Heart left ventricle (tissue), 16 donors: ENCODE results near the gene MPPED1. TPM values are rescaled to one million over a fixed set of nuclear protein-coding genes. Genes with fewer than 3 reads are reported as not detected.

Source experiments
- ATAC-seq, 4 donors: fragments of 200-7000 bp; cut with Tn5 transposase; one replicate each; pipeline ENCODE4 v1.9.1; 2020 to 2022; ENCODE audit warnings: moderate library complexity in 4 of 4, mild to moderate bottlenecking in 3 of 4, moderate number of reproducible peaks in 1 of 4
- DNase-seq, 5 donors: peaks; one replicate each; pipeline ENCODE4 v3.0.0-alpha.2; 2020
- H3K27ac ChIP-seq, 12 donors: fragments of 200-600 bp; sonication (generic) in 4 of 12; one replicate each; pipeline versions ENCODE4 v1.5.0 to v1.8.0; 2016 to 2022; ENCODE audit warnings: mild to moderate bottlenecking in 2 of 12
- H3K27me3 ChIP-seq, 9 donors: fragments of 200-600 bp; sonication (generic) in 2 of 9; one replicate each; pipeline versions ENCODE4 v1.5.1 to v1.8.0; 2016 to 2022; ENCODE audit warnings: mild to moderate bottlenecking in 3 of 9
- H3K36me3 ChIP-seq, 9 donors: fragments of 200-600 bp; sonication (generic) in 2 of 9; one replicate each; pipeline versions ENCODE4 v1.5.0 to v1.8.0; 2018 to 2022; ENCODE audit warnings: mild to moderate bottlenecking in 2 of 9
- H3K4me1 ChIP-seq, 12 donors: fragments of 200-600 bp; sonication (generic) in 4 of 12; one replicate each; pipeline versions ENCODE4 v1.5.0 to v1.8.0; 2016 to 2022; ENCODE audit warnings: mild to moderate bottlenecking in 3 of 12
- H3K4me3 ChIP-seq, 12 donors: fragments of 200-600 bp; sonication (generic) in 4 of 12; one replicate each; pipeline versions ENCODE4 v1.5.0 to v1.8.0; 2017 to 2022; ENCODE audit warnings: mild to moderate bottlenecking in 9 of 12, moderate library complexity in 4 of 12
- H3K9me3 ChIP-seq, 12 donors: fragments of 200-600 bp; sonication (generic) in 4 of 12; one replicate each; pipeline versions ENCODE4 v1.5.0 to v1.8.0; 2016 to 2022; ENCODE audit warnings: mild to moderate bottlenecking in 1 of 12
- POLR2A ChIP-seq, 2 donors: fragments of 450-650 bp; IDR thresholded peaks; one replicate each; pipeline ENCODE4 v1.6.1; 2017; ENCODE audit warnings: antibody characterized with exemption in 2 of 2, mild to moderate bottlenecking in 2 of 2, moderate library complexity in 2 of 2
- WGBS, 4 donors: extraction: QIAGEN DNeasy Blood & Tissue Kit in 2 of 4; methylation state at CpG; one replicate each; pipeline versions ENCODE4 v1.1.5 to v1.1.7; 2013 to 2018; 5-methylcytosine and 5-hydroxymethylcytosine counted together
- intact Hi-C, 10 donors: fragments of 100-400 bp; cut with DNase I; formaldehyde crosslinking; loops; one replicate each; pipeline versions ENCODE4 v1.11.1 to v1.14.2; 2022
- polyA plus RNA-seq, 2 donors: library from polyadenylated mRNA; stranded (reverse); fragments of 200-250 nt; gene quantifications; one replicate each; pipeline ENCODE4 v1.2.3, GENCODE V29; 2013
- total RNA-seq, 9 donors: library from RNA; depleted of rRNA in 2 of 9; stranded (reverse); fragments of >200 nt in 2 of 9; fragmentation: NEBNext Ultra II Directional in 3 of 9; extraction: Animal tissue kit (Norgen Biotek cat#: 25700) in 3 of 9; gene quantifications; one replicate each; pipeline versions ENCODE4 v1.1.0 to v1.2.4, GENCODE V29; 2016 to 2023
- TF ChIP-seq, protein P1 (sequence below), 12 donors: fragments of 200-600 bp; sonication (generic) in 4 of 12; IDR thresholded peaks; one replicate each; pipeline versions ENCODE4 v1.5.0 to v1.8.0; 2018 to 2022; ENCODE audit warnings: antibody characterized with exemption in 12 of 12, mild to moderate bottlenecking in 5 of 12
- donor health status: ischemic (EF 13 %, LVEDD 7.1; RV severe dilation, severe dysfunction).
- donor health status: healthy with polysubstance abuse.
- donor health status: DM: no; HTN: yes; CAD: no.
- donor health status: DM: no; HTN: no; CAD: no.
- donor health status: ischemic (EF 25% LVEDD 6.9; RV normal size, moderate dysfunction).
- donor health status: ischemic (EF 25% LVEDD 5.7; RV mildly dilated, moderate dysfunction).
- donor health status: healthy.
- donor health status: DM: yes; HTN: yes; CAD: no.
- donor health status: ischemic (EF 35%, LVEDD 5.7; RV mildly dilated, moderate dysfunction).
- donor health status: nonischemic (EF 11% LVEDD 7.7; RV severe dilation, severe dysfunction).
- donor health status: DM: yes; HTN: yes; CAD: no.
- donor health status: PGD.
- donor health status: ischemic (EF 29% LVEDD 5.4; RV normal size, mild dysfunction).
- donor health status: nonischemic (EF 23%, LVEDD 6.1; RV moderate dilation, normal function).

The MPPED1 gene
- total and polyA plus RNA-seq, 11 donors = 0.12 TPM; not detected in 10

DNA sequence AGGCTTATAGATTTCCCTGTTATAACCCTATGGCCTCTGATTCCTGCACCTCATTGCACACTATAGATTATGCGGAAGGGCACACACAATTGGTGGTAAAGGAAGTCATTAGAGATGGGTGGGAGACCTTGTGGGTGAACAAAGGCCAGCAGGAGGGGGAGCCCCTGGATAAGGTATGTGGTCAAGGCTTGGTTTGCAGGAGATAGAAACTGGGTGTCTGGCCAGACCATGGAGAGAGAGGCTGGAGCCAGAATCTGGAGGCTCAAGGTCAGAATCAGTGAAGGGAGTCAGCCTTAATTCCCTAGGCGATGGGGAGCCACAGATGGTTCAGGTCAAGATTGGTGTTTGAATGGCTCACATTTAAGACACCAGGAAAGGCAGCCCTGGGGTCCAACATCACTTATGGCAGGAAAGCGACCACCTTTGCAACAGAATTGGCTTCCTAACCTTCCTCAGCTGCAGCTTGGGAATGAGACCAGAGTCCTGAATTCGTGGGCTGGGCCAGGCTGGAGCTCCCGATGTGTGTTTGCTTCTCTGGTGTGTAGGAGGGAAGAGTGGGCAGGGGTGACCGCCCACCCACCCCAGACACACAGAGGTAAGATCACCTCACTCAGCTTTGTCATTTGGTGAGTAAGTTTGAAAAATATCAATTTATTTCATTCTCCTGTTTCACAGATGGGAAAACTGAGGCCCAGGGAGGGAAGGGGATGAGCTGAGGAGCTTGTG is 45.9 kb upstream of the MPPED1 start:
- 86 to 91% (median 88%) methylated on average over 6 of the region's 6 CpGs for WGBS, 4 donors
- Histone ChIP-seq H3K9me3 (no peaks in the 10 kb centered on the region), H3K4me1 (no peaks in the 10 kb centered on the region), H3K4me3 (no peak overlapping the region), H3K36me3 (no peaks in the 10 kb centered on the region), H3K27ac (no peak overlapping the region), H3K27me3 (peaks cover 7 to 79% (median 13%) of the 10 kb centered on the region in 9 donors)
- TF ChIP-seq POLR2A (IDR thresholded peaks at IDR 0.05) = no peak
- TF ChIP-seq, protein P1, sequence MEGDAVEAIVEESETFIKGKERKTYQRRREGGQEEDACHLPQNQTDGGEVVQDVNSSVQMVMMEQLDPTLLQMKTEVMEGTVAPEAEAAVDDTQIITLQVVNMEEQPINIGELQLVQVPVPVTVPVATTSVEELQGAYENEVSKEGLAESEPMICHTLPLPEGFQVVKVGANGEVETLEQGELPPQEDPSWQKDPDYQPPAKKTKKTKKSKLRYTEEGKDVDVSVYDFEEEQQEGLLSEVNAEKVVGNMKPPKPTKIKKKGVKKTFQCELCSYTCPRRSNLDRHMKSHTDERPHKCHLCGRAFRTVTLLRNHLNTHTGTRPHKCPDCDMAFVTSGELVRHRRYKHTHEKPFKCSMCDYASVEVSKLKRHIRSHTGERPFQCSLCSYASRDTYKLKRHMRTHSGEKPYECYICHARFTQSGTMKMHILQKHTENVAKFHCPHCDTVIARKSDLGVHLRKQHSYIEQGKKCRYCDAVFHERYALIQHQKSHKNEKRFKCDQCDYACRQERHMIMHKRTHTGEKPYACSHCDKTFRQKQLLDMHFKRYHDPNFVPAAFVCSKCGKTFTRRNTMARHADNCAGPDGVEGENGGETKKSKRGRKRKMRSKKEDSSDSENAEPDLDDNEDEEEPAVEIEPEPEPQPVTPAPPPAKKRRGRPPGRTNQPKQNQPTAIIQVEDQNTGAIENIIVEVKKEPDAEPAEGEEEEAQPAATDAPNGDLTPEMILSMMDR (IDR thresholded peaks at IDR 0.05) = no peak
- intact Hi-C loops = no loop called here
- ATAC-seq (no peak), DNase-seq (no peak)

DNA sequence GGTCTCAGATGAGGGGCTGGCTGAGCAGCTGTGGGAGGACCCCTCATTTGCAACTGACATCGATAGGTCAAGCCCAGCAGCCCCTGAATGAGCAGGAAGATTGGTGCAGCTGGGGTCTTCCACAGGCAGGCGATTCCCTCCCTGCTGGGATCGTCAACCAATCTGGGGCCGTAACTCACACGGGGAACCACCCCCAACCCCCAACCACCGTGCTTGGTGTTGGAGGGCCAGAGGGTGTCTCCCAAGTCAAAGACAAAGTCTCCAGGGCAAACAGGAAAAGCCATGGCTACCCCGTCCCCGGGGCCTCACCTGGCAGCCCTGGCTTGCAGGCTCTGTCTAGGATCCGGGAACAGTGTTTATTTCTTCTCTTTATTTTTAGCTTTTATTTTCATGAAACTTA is 41.8 kb upstream of the MPPED1 start:
- 16 to 34% (median 21%) methylated on average over 3 to 9 of the region's 9 CpGs for WGBS, 4 donors
- no peaks in the 10 kb centered on the region for H3K36me3 ChIP-seq
- H3K27me3 ChIP-seq = peaks cover 4 to 86% (median 31%) of the 10 kb centered on the region in 9 donors
- no peak for ATAC-seq
- H3K4me1 ChIP-seq = no peaks in the 10 kb centered on the region
- peaks cover 0 to 12% (median 6%) of the 10 kb centered on the region in 12 donors for H3K9me3 ChIP-seq
- no peak overlapping the region for H3K27ac ChIP-seq
- DNase-seq = no peak
- H3K4me3 ChIP-seq = no peak overlapping the region
- intact Hi-C loops = no loop called here
- TF ChIP-seq, protein P1 (IDR thresholded peaks at IDR 0.05) = no peak
- TF ChIP-seq POLR2A (IDR thresholded peaks at IDR 0.05) = no peak

DNA sequence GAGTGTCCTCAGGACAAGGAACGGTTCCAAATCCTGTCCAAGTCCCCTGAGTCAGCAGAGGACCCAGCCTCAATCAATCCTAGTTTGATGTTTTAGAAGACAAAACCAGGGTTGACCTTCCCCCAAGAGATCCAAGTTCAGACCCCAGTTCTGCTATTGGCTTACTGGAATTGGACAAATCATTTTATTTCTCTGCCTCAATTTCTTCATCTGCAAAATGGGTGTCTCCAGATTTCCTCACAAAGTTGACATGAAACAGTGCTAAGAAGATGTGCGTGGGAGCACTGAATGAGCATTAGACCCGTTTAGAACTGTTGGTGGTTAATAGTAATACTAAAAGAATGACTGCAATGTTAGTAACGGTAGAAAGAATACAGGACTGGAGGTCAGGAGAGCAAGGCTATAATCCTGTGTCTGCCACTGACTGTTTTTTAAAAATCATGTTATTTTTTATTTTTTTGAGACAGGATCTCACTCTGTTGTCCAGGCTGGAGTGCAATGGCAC is 35.8 kb upstream of the MPPED1 start:
- H3K4me3 ChIP-seq = no peak overlapping the region
- ATAC-seq (no peak), DNase-seq (no peak)
- intact Hi-C loops = no loop called here
- H3K36me3 ChIP-seq = no peaks in the 10 kb centered on the region
- WGBS, 4 donors = 81 to 86% (median 84%) methylated on average over 4 of the region's 4 CpGs
- TF ChIP-seq, protein P1 (IDR thresholded peaks at IDR 0.05) = no peak
- TF ChIP-seq POLR2A (IDR thresholded peaks at IDR 0.05) = no peak
- H3K27ac ChIP-seq = no peak overlapping the region
- peaks cover 0 to 17% (median 0%) of the 10 kb centered on the region in 12 donors for H3K4me1 ChIP-seq
- peaks cover 0 to 12% (median 6%) of the 10 kb centered on the region in 12 donors for H3K9me3 ChIP-seq
- peaks cover 0 to 68% (median 23%) of the 10 kb centered on the region in 9 donors for H3K27me3 ChIP-seq

DNA sequence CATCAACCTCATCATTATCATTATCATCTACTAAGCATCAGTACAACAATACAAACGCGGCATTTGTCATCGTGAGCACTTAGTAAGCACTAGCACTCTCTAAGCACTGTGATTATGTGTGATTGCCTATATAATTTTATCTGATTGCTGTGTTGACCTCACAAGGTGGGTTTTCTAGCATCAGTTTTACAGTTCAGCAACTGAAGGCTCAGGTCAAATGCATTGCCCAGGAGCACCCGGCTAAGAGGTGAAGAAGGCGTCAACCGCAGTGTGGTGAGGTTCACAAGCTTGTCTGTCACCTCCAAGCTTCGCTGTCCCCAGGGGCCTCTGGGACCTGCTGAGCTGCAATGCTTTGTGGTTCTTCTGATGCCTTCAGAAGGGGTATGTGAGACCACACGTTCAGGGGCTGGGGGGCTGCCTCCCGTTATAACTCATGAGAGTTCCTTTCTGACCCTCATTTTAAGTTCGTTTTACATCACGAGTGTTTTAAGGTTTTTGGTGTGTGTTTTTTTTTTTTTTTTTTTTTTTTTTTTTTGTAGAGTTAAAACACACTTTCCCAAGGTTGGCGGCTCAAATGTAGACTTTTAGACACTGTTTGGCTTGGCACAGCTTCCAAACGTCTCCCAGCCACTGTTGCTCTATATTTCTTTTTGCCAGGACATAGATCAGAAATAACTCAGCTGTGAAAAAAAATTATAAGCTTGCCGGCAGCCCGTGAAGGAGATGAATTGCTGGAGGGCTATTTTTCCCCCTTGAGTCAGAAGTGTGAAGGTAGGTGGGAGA is 34.9 kb upstream of the MPPED1 start:
- Histone ChIP-seq H3K36me3 (no peaks in the 10 kb centered on the region), H3K4me1 (peaks cover 0 to 17% (median 0%) of the 10 kb centered on the region in 12 donors), H3K27me3 (peaks cover 0 to 65% (median 15%) of the 10 kb centered on the region in 9 donors), H3K4me3 (no peak overlapping the region), H3K9me3 (peaks cover 0 to 12% (median 6%) of the 10 kb centered on the region in 12 donors), H3K27ac (no peak overlapping the region)
- intact Hi-C loops = no loop called here
- ATAC-seq (no peak), DNase-seq (no peak)
- no peak for TF ChIP-seq POLR2A (IDR thresholded peaks at IDR 0.05)
- TF ChIP-seq, protein P1 (IDR thresholded peaks at IDR 0.05) = no peak
- 58 to 79% (median 64%) methylated on average over 15 of the region's 15 CpGs for WGBS, 4 donors
